RPMI8226 (cell line): ENCODE results near the gene SH3TC1.
A peak's percentile ranks its signal among the peaks of the same experiment; 100 is the strongest.

Experiments
- DNase-seq: peaks from one replicate; pipeline ENCODE4 v3.0.0-alpha.2; 2015

SH3TC1 gene

DNA sequence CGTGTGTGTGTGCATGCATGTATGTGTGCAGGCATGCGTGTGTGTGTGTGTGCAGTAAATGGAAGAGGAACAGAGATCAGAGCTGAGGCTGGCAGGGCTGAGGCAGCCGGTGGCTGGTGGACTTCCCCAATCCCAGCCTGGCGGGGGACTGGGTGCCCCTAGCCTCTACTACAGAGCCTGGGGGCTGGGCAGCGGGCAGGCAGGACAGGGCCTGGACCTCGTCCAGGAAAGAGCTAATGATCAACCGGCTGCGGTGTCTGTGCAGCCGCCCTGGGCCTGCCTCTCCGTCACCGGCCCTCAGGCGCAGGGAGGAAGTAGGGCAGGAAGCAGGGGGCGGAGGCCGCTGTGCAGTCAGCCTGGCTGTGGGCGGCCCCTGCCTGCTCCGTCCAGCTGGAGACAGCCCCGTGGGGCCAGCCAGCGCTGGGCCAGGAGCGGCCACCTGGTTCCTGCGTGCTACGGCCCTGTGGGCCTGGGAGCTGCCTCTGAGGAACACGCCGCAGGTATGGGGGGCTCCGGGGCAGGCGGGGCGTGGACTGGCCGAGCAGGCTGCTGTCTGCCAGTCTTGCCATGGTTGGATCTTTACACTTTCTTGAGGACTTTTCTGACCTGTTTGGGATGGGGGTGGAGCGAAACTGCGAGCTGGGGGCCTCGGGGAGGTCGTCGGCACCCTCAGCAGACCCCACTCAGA is at the start of gene SH3TC1:
Gene SH3TC1, plus strand, starts transcription at position 385 of the 688 bp plus-strand sequence. CDS start 5,905 bp downstream, outside the sequence.
- peak; percentile 83 for DNase-seq

GRCh38 chr4:8149664-8150063 is 49.4 kb upstream of the SH3TC1 start:
- DNase-seq: no peak

GRCh38 chr4:8150152-8151090 is 48.7 kb upstream of the SH3TC1 start:
- no peak for DNase-seq

- DNase-seq: no peak
Measured at GRCh38 chr4:8151165-8151650, 47.9 kb upstream of the SH3TC1 start.

DNA sequence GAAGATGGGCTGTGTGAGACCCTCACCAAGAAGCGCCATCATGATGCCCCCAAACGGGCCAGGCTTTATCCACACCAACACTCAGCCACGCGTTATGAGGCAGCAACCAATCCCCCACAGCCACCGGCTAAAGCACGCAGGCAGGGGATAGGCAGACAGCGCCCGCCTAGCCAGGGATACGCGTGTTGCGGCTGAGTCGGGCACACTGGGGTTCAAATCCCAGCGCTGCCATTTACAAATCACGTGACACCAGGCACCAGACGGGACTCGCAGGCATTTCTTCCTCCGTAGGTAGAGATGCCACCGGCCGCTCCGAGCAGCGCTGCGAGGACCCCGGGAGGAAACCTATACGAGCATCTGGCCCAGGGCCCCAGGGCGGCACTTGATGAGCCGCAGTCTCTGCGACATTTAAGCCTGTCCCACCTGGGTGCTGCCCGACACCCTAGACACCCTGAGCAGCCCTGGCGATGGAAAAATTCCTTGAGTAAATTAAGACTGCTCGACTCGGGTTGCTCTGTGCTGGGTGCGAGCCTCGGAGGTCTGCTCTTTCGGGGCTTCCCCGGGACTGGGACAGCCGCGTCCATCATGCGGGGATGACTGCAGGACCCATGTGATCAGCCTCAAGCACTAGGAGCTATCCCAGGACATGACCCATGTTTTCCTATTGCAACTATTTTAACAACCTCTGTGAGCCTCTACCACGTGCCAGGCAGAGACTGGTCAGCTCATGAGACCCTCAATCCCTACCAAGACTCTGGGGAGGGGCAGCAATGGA is 46.8 kb upstream of the SH3TC1 start:
- no peak for DNase-seq

DNA sequence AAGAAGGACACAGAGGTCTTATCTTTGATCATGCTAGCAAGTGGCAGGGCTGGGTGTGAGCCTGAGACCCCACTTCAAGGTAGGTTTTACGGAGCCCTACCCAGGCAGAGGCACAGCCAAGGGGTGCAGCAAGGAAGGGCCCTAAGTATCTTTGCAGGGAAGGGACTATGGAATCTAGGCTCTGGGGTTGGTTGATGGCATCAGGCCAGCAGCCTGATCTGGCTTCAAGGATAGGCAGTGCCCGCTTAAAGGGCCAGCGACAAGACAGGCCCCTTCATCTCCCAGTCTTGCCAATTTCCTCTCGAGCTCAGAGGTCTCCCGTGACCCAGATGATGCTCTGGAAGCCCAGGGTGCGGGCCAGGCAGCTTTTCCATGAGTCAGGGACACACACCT is 46.2 kb upstream of the SH3TC1 start:
- DNase-seq: no peak

DNA sequence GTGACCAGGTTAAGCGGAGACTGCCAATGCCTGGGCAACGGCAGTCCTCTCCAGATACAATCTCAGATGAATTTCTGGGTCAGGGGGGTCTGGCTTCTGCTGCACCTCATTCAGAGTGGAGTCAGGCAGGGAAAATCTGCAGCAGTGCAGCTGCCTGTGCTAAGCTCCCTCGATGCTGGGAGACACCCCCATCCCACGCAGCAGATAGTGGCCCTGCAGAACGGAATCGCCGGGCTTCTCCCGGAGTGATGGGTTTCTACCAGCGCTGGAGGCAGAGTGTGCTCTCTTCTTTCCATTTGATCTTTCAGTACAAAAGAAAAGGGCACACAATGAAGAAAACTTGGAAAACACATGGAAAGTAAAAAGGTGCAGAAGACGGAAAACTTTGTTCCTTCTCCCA is 45.6 kb upstream of the SH3TC1 start:
- no peak for DNase-seq

- DNase-seq: no peak
Measured at GRCh38 chr4:8155048-8155447, 44.0 kb upstream of the SH3TC1 start.

DNA sequence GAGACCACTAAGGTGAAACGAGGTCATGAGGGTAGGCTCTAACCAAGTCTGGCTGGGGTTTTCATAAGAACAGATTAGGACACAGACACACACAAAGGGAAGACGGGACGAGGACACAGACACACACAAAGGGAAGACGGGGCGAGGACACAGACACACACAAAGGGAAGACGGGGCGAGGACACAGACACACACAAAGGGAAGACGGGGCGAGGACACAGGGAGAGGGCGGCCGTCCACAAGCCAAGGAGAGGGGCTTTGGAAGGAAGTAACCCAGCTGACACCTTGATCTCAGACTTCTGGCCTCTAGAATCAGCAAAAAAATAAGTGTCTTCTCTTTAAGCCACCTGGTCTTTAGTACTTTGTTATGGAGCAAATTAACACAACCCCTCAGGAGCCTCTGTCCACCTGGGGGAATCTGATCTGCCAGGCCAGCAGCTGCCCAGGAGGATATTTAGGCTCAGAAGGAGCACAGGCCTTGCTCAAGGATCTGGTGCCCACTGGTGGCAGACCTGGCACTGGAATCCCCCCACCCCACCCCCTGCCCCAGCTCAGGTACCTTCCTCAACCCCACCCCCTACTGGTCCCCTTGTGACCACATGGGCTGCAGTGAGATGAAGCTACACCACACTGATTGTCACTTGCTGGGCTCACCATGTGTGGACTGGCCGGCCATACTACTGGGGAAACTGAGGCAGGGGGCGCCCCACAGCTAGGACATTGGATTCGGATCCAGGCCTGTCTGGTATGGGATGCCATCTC is 43.2 kb upstream of the SH3TC1 start:
- no peak for DNase-seq

GRCh38 chr4:8156617-8157016 is 42.5 kb upstream of the SH3TC1 start:
- DNase-seq: no peak

DNA sequence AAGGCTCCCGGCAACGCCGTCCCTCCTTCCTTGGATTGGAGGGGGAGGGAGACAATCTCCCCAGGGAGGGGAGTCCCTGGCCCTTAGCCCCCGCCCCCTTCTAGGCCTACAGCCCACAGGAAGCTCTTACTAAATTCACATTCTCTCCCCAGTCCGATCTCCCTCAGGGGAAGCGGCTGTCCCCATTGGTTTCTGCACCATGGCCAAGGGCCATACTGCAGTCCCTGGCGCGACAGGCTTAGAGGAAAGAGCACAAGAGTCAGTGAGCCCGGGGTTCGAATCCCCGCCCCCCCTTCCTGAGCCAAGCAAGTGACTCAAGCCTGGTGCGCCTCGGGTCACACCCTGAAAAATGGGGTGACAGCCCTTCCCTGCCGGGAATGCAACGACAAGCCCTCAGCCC is 41.6 kb upstream of the SH3TC1 start:
- DNase-seq: no peak

GRCh38 chr4:8157944-8158709 is 41.0 kb upstream of the SH3TC1 start:
- no peak for DNase-seq

DNA sequence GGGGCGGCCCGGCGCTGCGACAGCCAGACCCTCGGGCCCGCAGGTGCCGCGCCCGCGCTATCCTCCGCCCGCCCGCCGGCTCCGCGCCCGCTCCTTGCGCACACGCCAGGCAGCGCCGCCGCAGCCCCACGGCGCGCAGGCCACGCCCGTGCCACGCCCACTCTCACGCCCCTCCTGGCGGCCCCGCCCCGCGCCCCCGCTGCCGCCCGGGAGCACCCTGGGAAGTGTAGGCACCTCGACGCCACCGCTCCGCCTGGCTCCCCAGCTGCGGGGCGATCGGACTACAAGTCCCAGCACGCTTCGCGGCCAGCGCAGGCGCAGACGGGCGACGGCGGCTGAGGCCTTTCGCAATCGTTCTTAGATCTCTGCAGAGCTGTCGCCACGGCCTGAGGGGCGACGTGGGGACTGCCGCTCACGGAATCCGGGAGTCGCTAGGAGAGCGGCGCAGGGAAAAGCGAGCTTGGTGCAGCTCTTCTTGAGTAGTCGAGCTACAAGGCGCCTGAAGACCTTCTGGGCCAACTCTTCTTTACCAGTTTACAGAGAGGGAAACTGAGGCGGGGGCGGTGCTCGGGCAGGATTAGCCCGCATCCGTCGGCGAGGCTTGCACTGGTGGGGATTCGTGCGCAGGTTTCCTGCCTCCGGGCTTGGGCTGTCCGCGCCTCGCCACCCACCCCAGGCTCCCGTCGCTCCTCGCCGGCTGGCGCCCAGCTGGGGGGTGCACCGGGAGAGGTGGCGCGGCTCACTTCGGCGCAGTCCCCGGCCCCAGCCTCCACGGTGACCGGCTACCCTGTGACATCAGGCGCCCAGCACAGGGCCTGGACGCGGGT is 40.2 kb upstream of the SH3TC1 start, which contains the start of gene ABLIM2:
Gene ABLIM2, minus strand, starts transcription at position 104 of the 827 bp plus-strand sequence. CDS start 124 bp downstream, outside the sequence.
- peak; percentile 95 for DNase-seq

DNA sequence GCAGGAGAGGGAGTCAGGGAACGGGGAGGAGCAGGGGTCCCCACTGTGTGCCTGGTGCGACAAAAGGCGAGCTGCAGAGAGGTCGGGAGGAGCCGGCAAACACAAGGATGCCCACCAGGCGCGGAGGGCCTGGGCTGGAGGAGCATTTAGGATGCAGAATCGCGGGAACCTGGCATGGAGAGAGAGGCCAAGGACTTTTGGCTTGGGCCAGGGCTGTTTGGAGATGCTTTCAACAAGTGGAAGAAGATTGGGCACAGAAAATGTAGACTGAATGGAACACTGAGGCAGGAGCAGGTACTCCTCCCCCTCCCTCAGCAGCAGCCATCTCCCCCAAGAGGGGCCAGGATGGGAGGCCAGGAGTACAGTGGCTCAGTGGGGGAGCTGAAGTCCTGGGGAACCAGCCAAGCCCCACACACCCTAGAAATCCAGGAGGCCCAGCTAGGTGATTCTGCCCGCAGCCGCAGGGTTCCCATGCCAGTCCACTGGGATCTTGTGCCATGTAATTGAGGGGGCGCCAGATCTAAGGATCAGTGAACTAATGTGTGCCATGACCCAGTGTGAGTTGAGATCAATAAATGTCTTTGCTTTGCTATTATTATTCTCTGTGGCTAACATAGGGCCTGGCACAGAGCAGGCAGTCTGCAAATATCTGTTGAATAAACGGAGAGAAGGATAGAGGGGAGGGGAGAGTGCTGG is 39.4 kb upstream of the SH3TC1 start:
- DNase-seq: no peak

DNA sequence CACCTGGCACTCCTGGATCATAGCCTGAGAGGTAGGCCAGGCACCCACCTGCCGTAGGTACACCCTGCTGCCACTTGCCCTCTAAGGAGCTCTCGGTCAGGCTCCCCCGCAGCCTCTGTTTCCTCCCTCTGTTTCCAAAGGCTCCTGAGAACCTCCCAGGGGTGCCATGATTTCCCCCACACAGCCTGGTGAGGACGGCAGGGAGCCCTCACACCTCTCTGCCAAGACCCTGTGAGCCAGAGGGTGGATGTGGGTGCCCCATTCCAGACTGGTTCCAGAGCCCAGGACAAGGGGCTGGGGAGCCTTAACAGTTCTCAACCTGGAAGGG is 38.9 kb upstream of the SH3TC1 start:
- no peak for DNase-seq

DNA sequence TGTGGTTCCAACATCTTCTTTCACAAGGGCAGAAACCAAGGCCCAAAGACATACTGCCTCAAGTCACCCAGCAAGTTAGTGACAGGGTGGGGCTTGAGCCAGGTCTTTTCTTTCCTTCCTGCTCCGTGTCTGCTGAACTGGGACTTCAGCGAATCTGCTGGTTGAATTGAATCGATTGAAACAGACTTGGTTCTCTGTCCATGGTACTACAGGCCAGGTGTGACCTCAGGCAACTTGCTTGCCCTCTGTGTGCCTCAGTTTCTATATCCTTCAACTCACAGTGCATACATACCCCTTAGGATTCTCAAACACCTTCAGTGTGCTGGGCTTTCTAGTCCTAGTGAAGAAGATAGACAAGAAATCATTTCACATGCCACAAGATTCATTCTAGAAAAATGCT is 38.5 kb upstream of the SH3TC1 start:
- no peak for DNase-seq

DNA sequence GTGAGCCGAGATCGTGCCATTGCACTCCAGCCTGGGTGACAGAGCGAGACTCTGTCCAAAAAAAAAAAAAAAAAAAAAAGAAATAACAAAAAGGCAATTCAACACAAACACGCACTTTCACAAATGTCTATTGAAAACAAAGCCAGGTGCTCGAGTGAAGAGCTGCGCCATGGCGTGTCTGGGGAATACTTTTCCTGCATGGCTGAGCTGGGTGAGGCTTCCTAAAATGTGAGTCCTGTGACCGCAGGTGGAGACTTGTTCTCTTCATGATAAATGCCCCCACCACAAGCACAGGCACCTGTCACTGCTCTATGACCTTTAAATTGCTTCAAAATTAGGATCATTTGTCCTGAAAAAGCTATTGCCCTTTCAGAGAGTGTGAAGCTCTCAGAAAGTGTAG is 36.5 kb upstream of the SH3TC1 start:
- DNase-seq: no peak

DNA sequence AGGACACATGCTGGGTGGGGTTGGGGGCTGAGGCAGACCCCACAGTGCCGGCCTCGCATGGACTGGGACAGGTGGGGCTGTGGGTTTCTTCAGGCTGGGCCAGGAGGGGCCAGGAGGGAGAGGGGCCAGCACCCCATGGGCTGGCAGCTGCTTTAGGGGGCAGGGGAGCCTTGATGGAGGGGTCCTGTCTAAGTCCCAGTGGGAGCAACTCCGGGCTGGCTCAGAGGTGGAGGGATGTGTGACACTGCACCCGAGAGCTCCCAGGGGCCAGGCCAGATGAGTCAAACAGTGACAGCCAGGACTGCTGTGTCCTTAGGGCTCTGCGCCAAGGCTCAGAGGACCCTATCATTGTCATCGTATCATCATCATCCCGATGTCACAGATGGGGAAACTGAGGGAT is 36.1 kb upstream of the SH3TC1 start:
- no peak for DNase-seq

DNA sequence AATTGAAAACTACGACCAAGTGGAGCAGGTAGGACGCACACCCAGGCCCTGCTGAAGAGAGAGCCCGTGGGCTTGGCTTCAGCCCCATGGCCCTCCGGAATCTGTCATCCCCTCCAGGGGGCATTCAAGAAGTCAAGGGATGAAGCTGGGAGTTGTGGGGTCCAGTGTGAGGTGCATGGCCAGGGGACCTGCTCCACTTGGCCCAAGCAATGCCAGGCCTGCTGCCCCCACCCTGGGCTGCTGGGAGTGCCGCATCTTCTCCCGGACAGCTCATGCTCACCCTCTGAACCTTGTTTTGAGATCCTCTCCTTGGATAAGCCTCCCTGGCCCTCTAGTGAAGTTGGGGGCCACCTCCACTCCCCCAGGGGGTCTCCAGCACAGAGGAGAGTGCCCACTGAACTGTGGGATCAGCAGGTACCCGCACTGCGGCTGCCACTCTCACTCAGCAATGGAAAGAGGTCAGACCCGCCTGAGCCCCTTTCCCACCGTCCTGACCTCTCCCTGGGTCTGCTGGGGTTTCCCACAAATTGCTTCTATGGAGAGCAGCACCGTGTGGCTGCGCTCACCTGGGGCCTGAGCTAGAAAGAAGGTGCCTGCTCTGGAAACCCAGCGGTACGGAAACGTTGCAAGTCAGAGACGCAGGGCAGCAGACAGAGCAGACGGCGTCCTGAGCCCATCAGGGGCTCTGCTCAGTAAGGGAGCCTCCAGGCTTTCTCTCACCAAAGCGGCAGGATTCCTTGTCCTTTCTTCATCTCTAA is 35.5 kb upstream of the SH3TC1 start:
- DNase-seq: peak; percentile 63
